Chondrocyte (in vitro differentiated cells): ENCODE data around the gene CNPY1. TPM values are rescaled to one million over a fixed set of nuclear protein-coding genes. Genes with fewer than 3 reads are reported as not detected.

Experiments
- DNase-seq: peaks from one replicate; pipeline ENCODE4 v3.0.0; 2021; ENCODE audit warnings: mixed read lengths, low spot score
- H3K27ac Mint-ChIP-seq: one replicate; pipeline ENCODE4 v1.8.0; 2021; ENCODE audit warnings: mild to moderate bottlenecking, moderate library complexity, mixed read lengths; ENCODE audit not compliant: unreplicated experiment
- H3K27me3 Mint-ChIP-seq: 2 replicates; pipeline ENCODE4 v1.8.0; 2021; ENCODE audit warnings: low read depth, mixed read lengths
- H3K36me3 Mint-ChIP-seq: 2 replicates; pipeline ENCODE4 v1.8.0; 2021; ENCODE audit warnings: low read depth, mixed read lengths
- H3K4me1 Mint-ChIP-seq: 2 replicates; pipeline ENCODE4 v1.8.0; 2021; ENCODE audit warnings: low read depth, mild to moderate bottlenecking, mixed read lengths
- H3K4me3 Mint-ChIP-seq: one replicate; pipeline ENCODE4 v1.8.0; 2021; ENCODE audit warnings: mild to moderate bottlenecking, moderate library complexity, mixed read lengths; ENCODE audit not compliant: unreplicated experiment
- H3K9me3 Mint-ChIP-seq: 2 replicates; pipeline ENCODE4 v1.8.0; 2021; ENCODE audit warnings: low read depth, mixed read lengths
- CTCF ChIP-seq: fragments of 200-600 bp; sonication (generic); IDR thresholded peaks from 2 replicates; pipeline ENCODE4 v1.5.0; 2021; ENCODE audit warnings: antibody characterized with exemption, mild to moderate bottlenecking, moderate library complexity
- total RNA-seq: library from RNA; stranded (reverse); gene quantifications from 3 replicates; pipeline ENCODE4 v1.2.1, GENCODE V29; 2021

CNPY1 gene
- total RNA-seq, 1 donor from 2014 or later, result not detected

- peaks cover 20% of the 10 kb centered on the region for H3K27me3 Mint-ChIP-seq
- peak; percentile 51 for DNase-seq
- H3K27ac Mint-ChIP-seq, result no peak overlapping the region
- H3K36me3 Mint-ChIP-seq, result no peaks in the 10 kb centered on the region
- no peak overlapping the region for H3K4me3 Mint-ChIP-seq
- no peaks in the 10 kb centered on the region for H3K4me1 Mint-ChIP-seq
- no peak for TF ChIP-seq CTCF
- H3K9me3 Mint-ChIP-seq, result no peaks in the 10 kb centered on the region
Measured at GRCh38 chr7:155560982-155561686, 14.8 kb upstream of the CNPY1 start.

- Mint-ChIP-seq H3K36me3 (no peaks in the 10 kb centered on the region), H3K4me3 (no peak overlapping the region), H3K27ac (no peak overlapping the region), H3K9me3 (no peaks in the 10 kb centered on the region), H3K4me1 (no peaks in the 10 kb centered on the region), H3K27me3 (peaks cover 20% of the 10 kb centered on the region)
- TF ChIP-seq CTCF, result no peak
- DNase-seq, result peak; percentile 51
Measured at GRCh38 chr7:155560196-155560885, 14.0 kb upstream of the CNPY1 start.

GRCh38 chr7:155559519-155560108 lies 13.3 kb upstream of the CNPY1 start:
- no peak overlapping the region for H3K27ac Mint-ChIP-seq
- no peaks in the 10 kb centered on the region for H3K9me3 Mint-ChIP-seq
- no peak overlapping the region for H3K4me3 Mint-ChIP-seq
- peaks cover 16% of the 10 kb centered on the region for H3K27me3 Mint-ChIP-seq
- TF ChIP-seq CTCF, result no peak
- H3K36me3 Mint-ChIP-seq, result no peaks in the 10 kb centered on the region
- DNase-seq, result peak; percentile 88
- no peaks in the 10 kb centered on the region for H3K4me1 Mint-ChIP-seq

- no peaks in the 10 kb centered on the region for H3K36me3 Mint-ChIP-seq
- no peaks in the 10 kb centered on the region for H3K9me3 Mint-ChIP-seq
- no peak for TF ChIP-seq CTCF
Measured at GRCh38 chr7:155558961-155559360, 12.6 kb upstream of the CNPY1 start.

DNA sequence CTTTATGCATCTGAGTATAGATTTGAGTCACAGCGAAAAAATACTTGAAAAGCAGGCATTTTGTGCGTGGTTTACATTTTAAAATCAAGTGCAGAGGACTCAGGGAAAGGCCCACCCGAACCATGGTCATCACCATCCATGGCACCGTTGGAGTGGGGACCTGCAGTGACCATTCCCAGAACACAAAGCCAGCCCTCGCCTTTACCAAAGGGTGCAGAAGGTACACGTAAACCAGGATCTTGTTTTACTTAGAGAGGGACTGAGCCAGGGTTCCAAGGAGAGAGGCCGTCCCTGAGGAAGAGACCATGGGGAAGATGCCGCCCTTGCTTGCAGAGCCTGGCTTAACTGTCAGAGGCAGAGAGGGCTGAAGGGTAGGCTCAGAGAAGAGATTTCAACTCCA lies 12.0 kb upstream of the CNPY1 start:
- H3K9me3 Mint-ChIP-seq, result no peaks in the 10 kb centered on the region
- H3K27me3 Mint-ChIP-seq, result peaks cover 16% of the 10 kb centered on the region
- H3K27ac Mint-ChIP-seq, result no peak overlapping the region
- no peaks in the 10 kb centered on the region for H3K4me1 Mint-ChIP-seq
- no peak for TF ChIP-seq CTCF
- H3K36me3 Mint-ChIP-seq, result no peaks in the 10 kb centered on the region
- no peak overlapping the region for H3K4me3 Mint-ChIP-seq
- DNase-seq, result peak; percentile 30

More at GRCh38 chr7:155558961-155559360, 12.6 kb upstream of the CNPY1 start:
- DNase-seq, result peak; percentile 72
- Mint-ChIP-seq H3K4me1 (no peaks in the 10 kb centered on the region), H3K27ac (no peak overlapping the region), H3K4me3 (no peak overlapping the region), H3K27me3 (peaks cover 16% of the 10 kb centered on the region)
